Measurements from ENCODE around the gene FAM185A. TPM values are rescaled to one million over a fixed set of nuclear protein-coding genes. Genes with fewer than 3 reads are reported as not detected.

FAM185A gene
- total and polyA plus RNA-seq, 2 of the 4 experiments (the other 2 are of a cell fraction), result 3.6 to 4.3 TPM

GRCh38 chr7:102821994-102822747 is 73.4 kb downstream of the FAM185A start:
- no peak overlapping the region for H2AK9ac ChIP-seq (replicated peaks; ENCODE audit: low read depth, low read length, poor library complexity)
- H4K91ac ChIP-seq (ENCODE audit: insufficient read depth, low read depth, low read length), result no peak overlapping the region
- POLR2A ChIA-PET (ENCODE audit: unreplicated experiment), result no interaction called here
- no peak overlapping the region for H3K27ac ChIP-seq (ENCODE audit: insufficient read depth, low read length)
- no peak overlapping the region for H2AFZ ChIP-seq (replicated peaks; ENCODE audit: low read length, poor library complexity)
- no peaks in the 10 kb centered on the region for H4K20me1 ChIP-seq (ENCODE audit: insufficient read depth, low read length)
- no TSS peak for BruUV-seq (replicated peaks)
- CTCF ChIA-PET, result no interaction called here
- H4K8ac ChIP-seq (ENCODE audit: low read depth in 2 of 2, low read length in 2 of 2), result no peak overlapping the region
- H3K9ac ChIP-seq (ENCODE audit: low read depth, low read length), result no peak overlapping the region
- H3K23ac ChIP-seq (ENCODE audit: low read depth, low read length), result no peak overlapping the region
- no peak overlapping the region for H3K4me3 ChIP-seq (ENCODE audit: insufficient read depth, low read depth, low read length)
- H3K18ac ChIP-seq (ENCODE audit: low read depth, low read length), result no peak overlapping the region
- H2BK20ac ChIP-seq (ENCODE audit: low read depth, low read length), result no peak overlapping the region
- H3K4me1 ChIP-seq (ENCODE audit: control insufficient read depth, insufficient read depth, low read length), result peaks cover 3% of the 10 kb centered on the region; the same call in 1 of the 2 replicates
- in situ Hi-C loops (cut with MboI; ENCODE audit: low sequenced_read_pairs) (no loop called here), intact Hi-C loops (cut with micrococcal nuclease) (no loop called here), dilution Hi-C loops (cut with HindIII; ENCODE audit: low sequenced_read_pairs, unreplicated experiment) (no loop called here)
- no peak overlapping the region for H2AK5ac ChIP-seq (ENCODE audit: low read depth, low read length)
- no peak overlapping the region for H3K56ac ChIP-seq (ENCODE audit: extremely low read depth, insufficient read depth, low read length)
- H3K9me1 ChIP-seq (ENCODE audit: insufficient read depth, low read length), result no peaks in the 10 kb centered on the region
- no peaks in the 10 kb centered on the region for H3K27me3 ChIP-seq (ENCODE audit: control insufficient read depth, insufficient read depth, low read length)
- no peak overlapping the region for H3K4ac ChIP-seq (ENCODE audit: low read depth, low read length)
- H3K4me2 ChIP-seq (ENCODE audit: low read depth, low read length), result no peak overlapping the region
- no peak overlapping the region for H2BK15ac ChIP-seq (ENCODE audit: low read depth, low read length)
- TF ChIP-seq NFE2L2 (IDR thresholded peaks at IDR 0.05; ENCODE audit: low read depth, low read length) (no peak), CEBPB (IDR thresholded peaks at IDR 0.05; ENCODE audit: low read depth, low read length) (no peak), FOS (IDR thresholded peaks at IDR 0.05; ENCODE audit: low read depth, low read length) (no peak), MAZ (IDR thresholded peaks at IDR 0.05; ENCODE audit: borderline replicate concordance, low read depth, low read length) (no peak)
- no peak overlapping the region for H2BK120ac ChIP-seq (ENCODE audit: low read depth, low read length)
- no peak overlapping the region for H2BK5ac ChIP-seq (ENCODE audit: low read depth, low read length, poor library complexity, severe bottlenecking)
- DNase-seq, result no peak
- H3K79me1 ChIP-seq (ENCODE audit: low read depth in 1 of 2, low read length in 2 of 2), result no peaks in the 10 kb centered on the region
- no peak for ATAC-seq (ENCODE audit: low read depth)
- no peaks in the 10 kb centered on the region for H3K9me3 ChIP-seq (ENCODE audit: control insufficient read depth, insufficient read depth, low read length)
- no peaks in the 10 kb centered on the region for H3K36me3 ChIP-seq (ENCODE audit: control insufficient read depth, insufficient read depth, low read length)
- H3K14ac ChIP-seq (replicated peaks; ENCODE audit: low read depth, low read length), result no peak overlapping the region
- no peak overlapping the region for H4K5ac ChIP-seq (ENCODE audit: low read depth, low read length)
- WGBS, 2 experiments (ENCODE audit: extremely low coverage in 2 of 2, insufficient read length in 1 of 2), result 100% methylated on average over 2 of the region's 2 CpGs; no CpG with 5 or more reads in 1 of the 2 experiments
